HepG2 (cell line): ENCODE measurements around the gene MYADML2. TPM values are rescaled to one million over a fixed set of nuclear protein-coding genes. Genes with fewer than 3 reads are reported as not detected.

Experiments used
- AGO2 ChIP-seq: fragments of 200-400 bp; formaldehyde crosslinking; optimal IDR thresholded peaks from 2 replicates; pipeline ENCODE3; 2017; ENCODE audit warnings: mild to moderate bottlenecking, low read depth, low read length, moderate library complexity
- HNRNPL ChIP-seq: fragments of 200-400 bp; formaldehyde crosslinking; IDR thresholded peaks from 2 replicates; pipeline ENCODE4 v1.6.1; 2017; ENCODE audit warnings: mild to moderate bottlenecking, low read depth, low read length
- RBFOX2 ChIP-seq: fragments of 200-400 bp; formaldehyde crosslinking; IDR thresholded peaks from 2 replicates; pipeline ENCODE4 v1.6.1; 2017; ENCODE audit warnings: low read depth, mild to moderate bottlenecking, low read length
- RCOR2 ChIP-seq: IDR thresholded peaks from 2 replicates; pipeline ENCODE4 v1.6.1; 2016; ENCODE audit warnings: missing biosample characterization, missing genetic modification reagents
- ZNF318 ChIP-seq: sonication (generic); formaldehyde crosslinking; IDR thresholded peaks from 2 replicates; pipeline ENCODE4 v1.4.0; 2020; ENCODE audit warnings: mild to moderate bottlenecking, missing genetic modification reagents
- ZNF691 ChIP-seq: sonication (generic); formaldehyde crosslinking; IDR thresholded peaks from 2 replicates; pipeline ENCODE4 v1.4.0; 2020; ENCODE audit warnings: missing genetic modification reagents, low read depth, mild to moderate bottlenecking, borderline replicate concordance
- ZSCAN25 ChIP-seq: sonication (generic); formaldehyde crosslinking; IDR thresholded peaks from 2 replicates; pipeline ENCODE4 v1.8.0; 2022; ENCODE audit warnings: mild to moderate bottlenecking, missing genetic modification reagents
- polyA plus RNA-seq, 8 experiments: library from polyadenylated mRNA; depleted of rRNA in 3 of 8; stranded (reverse) in 7 of 8; unstranded in 1 of 8; fragments of >200 nt; fragmentation: Illumina TruSeq in 4 of 8; extraction: Trizol in 4 of 8; gene quantifications; 2 replicates each; pipeline versions ENCODE4 v1.2.1 to v1.2.3, GENCODE V29; 2011 to 2016; ENCODE audit warnings: low read depth in 4 of 8, missing spikeins in 1 of 8, mixed read lengths in 1 of 8; ENCODE audit not compliant: insufficient read depth in 1 of 8
- total RNA-seq, 5 experiments: library from RNA; depleted of rRNA; stranded (reverse); fragments of >200 nt; fragmentation: Illumina TruSeq; extraction: Trizol; gene quantifications; 2 replicates each; pipeline ENCODE4 v1.2.3, GENCODE V29; 2016; ENCODE audit warnings: low read depth in 1 of 5

MYADML2 gene
- total and polyA plus RNA-seq, 2 of the 13 experiments (the other 11 are each of a cell fraction or from before 2014, with no cell fraction given): not detected

GRCh38 chr17:81957691-81958432 is 10.8 kb upstream of the MYADML2 start (continued):
- TF ChIP-seq ZNF318 (CRISPR knock-in tag): 0 out of 2 replicates have a peak, but pooled peaks have one; percentile 16
- TF ChIP-seq AGO2: peak; percentile 93
- TF ChIP-seq RCOR2: no peak
- peak; percentile 41; the same call in 1 of the 2 replicates for TF ChIP-seq HNRNPL
- TF ChIP-seq RBFOX2: peak; percentile 57; the same call in 1 of the 2 replicates
- 0 out of 2 replicates have a peak, but pooled peaks have one; percentile 4 for TF ChIP-seq ZNF691 (CRISPR knock-in tag)
- peak; percentile 90 for TF ChIP-seq ZSCAN25 (CRISPR knock-in tag)
